Measurements from ENCODE around the gene TRPV6.

- TF ChIP-seq CTCF (IDR thresholded peaks at IDR 0.05) (no peak), POLR2A (IDR thresholded peaks at IDR 0.05) (no peak)
These were observed 21.1 kb upstream of the TRPV6 start for GRCh38 chr7:142906643-142907042.
